ENCODE data around the gene SMARCB1.

Gene SMARCB1

DNA sequence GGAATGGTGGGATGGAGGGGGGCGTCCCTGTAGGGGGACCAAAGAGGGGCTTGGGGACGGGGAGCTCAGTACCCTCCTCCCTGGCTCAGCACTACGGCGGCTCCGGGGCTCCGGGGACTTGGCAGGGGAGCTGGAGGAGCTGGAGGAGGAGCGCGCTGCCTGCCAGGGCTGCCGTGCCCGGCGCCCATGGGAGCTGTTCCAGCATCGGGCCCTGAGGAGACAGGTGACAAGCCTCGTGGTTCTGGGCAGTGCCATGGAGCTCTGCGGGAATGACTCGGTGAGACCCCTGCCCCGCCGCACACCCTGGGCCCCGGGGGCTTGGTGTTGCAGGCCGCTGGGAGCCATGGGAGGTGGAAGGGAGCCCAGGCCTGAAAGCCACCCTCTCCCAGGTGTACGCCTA is 95.6 kb downstream of the SMARCB1 start:
- DNase-seq (ENCODE audit: extremely low read depth, low read depth): no peak
- TF ChIP-seq, protein P1, sequence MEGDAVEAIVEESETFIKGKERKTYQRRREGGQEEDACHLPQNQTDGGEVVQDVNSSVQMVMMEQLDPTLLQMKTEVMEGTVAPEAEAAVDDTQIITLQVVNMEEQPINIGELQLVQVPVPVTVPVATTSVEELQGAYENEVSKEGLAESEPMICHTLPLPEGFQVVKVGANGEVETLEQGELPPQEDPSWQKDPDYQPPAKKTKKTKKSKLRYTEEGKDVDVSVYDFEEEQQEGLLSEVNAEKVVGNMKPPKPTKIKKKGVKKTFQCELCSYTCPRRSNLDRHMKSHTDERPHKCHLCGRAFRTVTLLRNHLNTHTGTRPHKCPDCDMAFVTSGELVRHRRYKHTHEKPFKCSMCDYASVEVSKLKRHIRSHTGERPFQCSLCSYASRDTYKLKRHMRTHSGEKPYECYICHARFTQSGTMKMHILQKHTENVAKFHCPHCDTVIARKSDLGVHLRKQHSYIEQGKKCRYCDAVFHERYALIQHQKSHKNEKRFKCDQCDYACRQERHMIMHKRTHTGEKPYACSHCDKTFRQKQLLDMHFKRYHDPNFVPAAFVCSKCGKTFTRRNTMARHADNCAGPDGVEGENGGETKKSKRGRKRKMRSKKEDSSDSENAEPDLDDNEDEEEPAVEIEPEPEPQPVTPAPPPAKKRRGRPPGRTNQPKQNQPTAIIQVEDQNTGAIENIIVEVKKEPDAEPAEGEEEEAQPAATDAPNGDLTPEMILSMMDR (IDR thresholded peaks at IDR 0.05; ENCODE audit: low read depth, low read length, missing control alignments): no peak
- H3K4me3 ChIP-seq (replicated peaks; ENCODE audit: low read depth, low read length): no peak overlapping the region

DNA sequence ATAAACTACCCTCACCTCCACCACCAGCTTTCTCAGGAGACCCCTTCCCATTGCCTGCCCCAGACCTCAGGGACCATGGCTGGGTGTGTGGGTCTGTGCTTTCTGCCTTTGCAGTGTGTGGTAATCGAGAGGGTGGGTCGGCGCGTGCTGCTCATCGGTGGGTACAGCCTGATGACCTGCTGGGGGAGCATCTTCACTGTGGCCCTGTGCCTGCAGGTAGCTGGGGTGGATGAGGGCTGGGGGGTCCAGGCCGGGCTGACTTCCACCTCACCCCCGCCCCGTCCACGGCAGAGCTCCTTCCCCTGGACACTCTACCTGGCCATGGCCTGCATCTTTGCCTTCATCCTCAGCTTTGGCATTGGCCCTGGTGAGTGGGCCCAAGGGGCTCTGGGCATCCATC is 96.9 kb downstream of the SMARCB1 start:
- TF ChIP-seq, protein P1 (IDR thresholded peaks at IDR 0.05; ENCODE audit: low read depth, low read length, missing control alignments): no peak
- H3K4me3 ChIP-seq (replicated peaks; ENCODE audit: low read depth, low read length): no peak overlapping the region
- DNase-seq (ENCODE audit: extremely low read depth, low read depth): no peak

DNA sequence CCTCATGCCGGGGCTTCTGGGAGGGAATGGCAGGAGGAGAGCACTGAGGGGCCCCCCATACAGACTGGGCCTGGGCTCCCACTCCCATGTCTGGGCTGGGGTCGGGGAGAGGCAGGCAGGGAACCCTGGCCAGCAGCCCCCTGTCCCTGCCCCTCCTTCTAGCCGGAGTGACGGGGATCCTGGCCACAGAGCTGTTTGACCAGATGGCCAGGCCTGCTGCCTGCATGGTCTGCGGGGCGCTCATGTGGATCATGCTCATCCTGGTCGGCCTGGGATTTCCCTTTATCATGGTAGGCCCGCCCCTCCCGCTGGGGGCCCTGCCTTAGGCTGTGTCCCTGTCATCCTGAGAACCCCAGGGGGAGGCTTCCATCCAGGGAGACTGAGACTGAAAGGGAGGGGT is 97.4 kb downstream of the SMARCB1 start:
- no peak overlapping the region for H3K4me3 ChIP-seq (replicated peaks; ENCODE audit: low read depth, low read length)
- TF ChIP-seq, protein P1 (IDR thresholded peaks at IDR 0.05; ENCODE audit: low read depth, low read length, missing control alignments): no peak
- no peak for DNase-seq (ENCODE audit: extremely low read depth, low read depth)

Data from HFF-Myc (cell line).